Spleen (tissue), 11 donors: ENCODE results near the gene ZNF784. TPM values are rescaled to one million over a fixed set of nuclear protein-coding genes. Genes with fewer than 3 reads are reported as not detected.

Experiments used
- DNase-seq: peaks from one replicate; pipeline ENCODE4 v3.0.0-alpha.2; 2020
- H3K27ac ChIP-seq, 8 donors: fragments of 200-600 bp; sonication (generic) in 7 of 8; 1 replicate in 4 of 8; 2 replicates in 4 of 8; pipeline versions ENCODE4 v1.5.0 to v1.8.0; 2016 to 2021; ENCODE audit warnings: inconsistent platforms in 4 of 8, mild to moderate bottlenecking in 4 of 8, moderate library complexity in 1 of 8
- H3K27me3 ChIP-seq, 7 donors: fragments of 200-600 bp; sonication (generic) in 6 of 7; replicated peaks in 1 of 7; 1 replicate in 4 of 7; 2 replicates in 3 of 7; pipeline versions ENCODE4 v1.5.0 to v1.8.0; 2016 to 2021; ENCODE audit warnings: inconsistent platforms in 3 of 7, mild to moderate bottlenecking in 1 of 7
- H3K36me3 ChIP-seq, 6 donors: fragments of 200-600 bp; sonication (generic) in 5 of 6; 1 replicate in 4 of 6; 2 replicates in 2 of 6; pipeline versions ENCODE4 v1.5.0 to v1.8.0; 2016 to 2021; ENCODE audit warnings: inconsistent platforms in 2 of 6
- H3K4me1 ChIP-seq, 6 donors: fragments of 200-600 bp; sonication (generic) in 5 of 6; 1 replicate in 3 of 6; 2 replicates in 3 of 6; pipeline versions ENCODE4 v1.5.0 to v1.8.0; 2016 to 2021; ENCODE audit warnings: inconsistent platforms in 3 of 6
- H3K4me3 ChIP-seq, 8 donors: fragments of 200-600 bp; sonication (generic) in 7 of 8; 1 replicate in 4 of 8; 2 replicates in 4 of 8; pipeline versions ENCODE4 v1.5.0 to v1.8.0; 2016 to 2021; ENCODE audit warnings: inconsistent platforms in 4 of 8, mild to moderate bottlenecking in 4 of 8, moderate library complexity in 2 of 8
- H3K9me3 ChIP-seq, 8 donors: fragments of 200-600 bp; sonication (generic) in 7 of 8; 1 replicate in 4 of 8; 2 replicates in 4 of 8; pipeline versions ENCODE4 v1.5.0 to v1.8.0; 2016 to 2021; ENCODE audit warnings: inconsistent platforms in 4 of 8
- POLR2A ChIP-seq, 3 donors: fragments of 450-650 bp; IDR thresholded peaks; one replicate each; pipeline ENCODE4 v1.5.1; 2017; ENCODE audit warnings: antibody characterized with exemption in 3 of 3, mild to moderate bottlenecking in 1 of 3
- POLR2AphosphoS5 ChIP-seq, 3 donors: sonication (generic); formaldehyde crosslinking; IDR thresholded peaks; one replicate each; pipeline ENCODE4 v1.5.1; 2017; ENCODE audit warnings: antibody characterized with exemption in 3 of 3
- WGBS, 5 donors: extraction: QIAGEN DNeasy Blood & Tissue Kit in 3 of 5; methylation state at CpG; one replicate each; pipeline versions ENCODE4 v1.1.5 to v1.1.7; 2013 to 2018; 5-methylcytosine and 5-hydroxymethylcytosine counted together
- intact Hi-C: fragments of 100-400 bp; cut with DNase I; formaldehyde crosslinking; loops from one replicate; pipeline ENCODE4 v1.15.0; 2023; ENCODE audit warnings: low total_unique reads
- polyA plus RNA-seq, 3 donors: library from polyadenylated mRNA; stranded (reverse); fragments of 200-250 nt; gene quantifications; one replicate each; pipeline ENCODE4 v1.2.1, GENCODE V29; 2013
- total RNA-seq, 7 donors: library from RNA; depleted of rRNA in 3 of 7; stranded (reverse); fragments of >200 nt in 3 of 7; fragmentation: NEBNext Ultra II Directional in 4 of 7; extraction: Animal tissue kit (Norgen Biotek cat#: 25700) in 4 of 7; gene quantifications; one replicate each; pipeline versions ENCODE4 v1.1.0 to v1.2.1, GENCODE V29; 2016 to 2021
- TF ChIP-seq, protein P1 (sequence below), 11 experiments: fragments of 200-600 bp in 7 of 11; fragments of 450-650 bp in 4 of 11; sonication (generic) in 4 of 11; IDR thresholded peaks in 8 of 11; conservative IDR thresholded peaks in 3 of 11; 1 replicate in 7 of 11; 2 replicates in 4 of 11; pipeline versions ENCODE4 v1.4.0 to v1.8.0; 2016 to 2021; ENCODE audit warnings: antibody characterized with exemption in 11 of 11, inconsistent platforms in 4 of 11, mild to moderate bottlenecking in 1 of 11
- donor health status: healthy with polysubstance abuse.
- donor health status: DM: no; HTN: no; CAD: no; lungs with moderate emphysema.
- donor health status: DM: no; HTN: no; CAD: no.
- donor health status: Bipolar disorder and iron deficiency.
- donor health status: healthy.
- donor health status: DM: no; HTN: no; CAD: no.
- donor health status: DM: yes; HTN: yes; CAD: no.

The ZNF784 gene
- total and polyA plus RNA-seq, 10 donors: 3.3 to 10.0 (median 6.7) TPM

DNA sequence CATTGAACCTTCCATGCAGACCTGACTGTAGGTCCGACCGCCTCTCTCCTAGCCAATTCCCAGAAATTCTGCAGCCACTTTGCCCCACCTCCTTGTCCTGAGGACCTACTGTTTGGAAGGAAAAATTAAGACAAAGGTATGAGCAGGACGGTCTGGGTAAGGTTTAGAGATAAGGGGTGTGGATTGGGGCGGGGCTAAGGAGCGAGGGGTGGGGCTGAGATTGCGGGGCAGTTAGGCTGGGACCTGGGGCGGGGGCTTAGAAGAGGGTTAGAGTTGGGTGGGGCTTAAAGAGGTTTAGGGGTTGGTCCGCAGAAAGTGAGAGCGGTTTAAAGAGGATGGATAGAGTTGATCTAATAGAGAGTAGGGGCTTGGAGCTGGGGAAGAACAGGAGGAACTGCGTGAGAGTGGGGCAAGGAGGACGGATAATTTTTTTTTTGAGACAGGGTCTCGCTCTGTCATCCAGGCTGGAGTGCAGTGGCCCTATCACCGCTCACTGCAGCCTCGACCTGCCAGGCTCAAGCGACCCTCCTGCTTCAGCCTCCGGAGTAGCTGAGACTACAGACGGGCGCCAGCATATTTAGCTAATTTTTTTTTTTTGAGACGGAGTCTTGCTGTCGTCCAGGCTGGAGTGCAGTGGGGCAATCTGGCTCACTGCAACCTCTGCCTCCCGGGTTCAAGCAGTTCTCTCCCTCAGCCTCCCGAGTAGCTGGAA, 20.6 kb downstream of the ZNF784 start:
- intact Hi-C loops: no loop called here
- DNase-seq: no peak
- Histone ChIP-seq H3K9me3 (no peaks in the 10 kb centered on the region), H3K36me3 (peaks cover 0 to 28% (median 5%) of the 10 kb centered on the region in 6 donors), H3K27ac (peak overlapping the region; percentile 73 to 99 (median 96)), H3K4me1 (peaks cover 15 to 82% (median 58%) of the 10 kb centered on the region in 6 donors), H3K27me3 (no peaks in the 10 kb centered on the region), H3K4me3 (peak overlapping the region in 4 of 8 donors; percentile 68 to 97 (median 86))
- WGBS, 5 donors: 81 to 88% (median 85%) methylated on average over 22 of the region's 22 CpGs
- TF ChIP-seq POLR2A (IDR thresholded peaks at IDR 0.05) (no peak), POLR2AphosphoS5 (IDR thresholded peaks at IDR 0.05) (no peak)
- TF ChIP-seq, protein P1, sequence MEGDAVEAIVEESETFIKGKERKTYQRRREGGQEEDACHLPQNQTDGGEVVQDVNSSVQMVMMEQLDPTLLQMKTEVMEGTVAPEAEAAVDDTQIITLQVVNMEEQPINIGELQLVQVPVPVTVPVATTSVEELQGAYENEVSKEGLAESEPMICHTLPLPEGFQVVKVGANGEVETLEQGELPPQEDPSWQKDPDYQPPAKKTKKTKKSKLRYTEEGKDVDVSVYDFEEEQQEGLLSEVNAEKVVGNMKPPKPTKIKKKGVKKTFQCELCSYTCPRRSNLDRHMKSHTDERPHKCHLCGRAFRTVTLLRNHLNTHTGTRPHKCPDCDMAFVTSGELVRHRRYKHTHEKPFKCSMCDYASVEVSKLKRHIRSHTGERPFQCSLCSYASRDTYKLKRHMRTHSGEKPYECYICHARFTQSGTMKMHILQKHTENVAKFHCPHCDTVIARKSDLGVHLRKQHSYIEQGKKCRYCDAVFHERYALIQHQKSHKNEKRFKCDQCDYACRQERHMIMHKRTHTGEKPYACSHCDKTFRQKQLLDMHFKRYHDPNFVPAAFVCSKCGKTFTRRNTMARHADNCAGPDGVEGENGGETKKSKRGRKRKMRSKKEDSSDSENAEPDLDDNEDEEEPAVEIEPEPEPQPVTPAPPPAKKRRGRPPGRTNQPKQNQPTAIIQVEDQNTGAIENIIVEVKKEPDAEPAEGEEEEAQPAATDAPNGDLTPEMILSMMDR (IDR thresholded peaks at IDR 0.05 in 8 of 11, conservative IDR thresholded peaks at IDR 0.05 in 3 of 11): no peak

- Histone ChIP-seq H3K27me3 (no peaks in the 10 kb centered on the region), H3K36me3 (peaks cover 0 to 25% (median 5%) of the 10 kb centered on the region in 6 donors), H3K9me3 (no peaks in the 10 kb centered on the region), H3K27ac (peak overlapping the region in 2 of 8 donors; percentile 97 to 98), H3K4me1 (peaks cover 15 to 82% (median 61%) of the 10 kb centered on the region in 6 donors), H3K4me3 (no peak overlapping the region)
- DNase-seq: peak; percentile 77
- 92 to 97% (median 93%) methylated on average over 21 of the region's 21 CpGs for WGBS, 5 donors
- TF ChIP-seq POLR2A (IDR thresholded peaks at IDR 0.05): no peak
- TF ChIP-seq POLR2AphosphoS5 (IDR thresholded peaks at IDR 0.05): no peak
- TF ChIP-seq, protein P1 (IDR thresholded peaks at IDR 0.05 in 8 of 11, conservative IDR thresholded peaks at IDR 0.05 in 3 of 11): no peak
- intact Hi-C loops: no loop called here
Observed at GRCh38 chr19:55603115-55603514, 21.3 kb downstream of the ZNF784 start.

- H3K27me3 ChIP-seq: no peaks in the 10 kb centered on the region
- intact Hi-C loops: no loop called here
- no peaks in the 10 kb centered on the region for H3K9me3 ChIP-seq
- peaks cover 0 to 25% (median 5%) of the 10 kb centered on the region in 6 donors for H3K36me3 ChIP-seq
- TF ChIP-seq POLR2AphosphoS5 (IDR thresholded peaks at IDR 0.05) (no peak), POLR2A (IDR thresholded peaks at IDR 0.05) (no peak)
- TF ChIP-seq, protein P1 (IDR thresholded peaks at IDR 0.05 in 8 of 11, conservative IDR thresholded peaks at IDR 0.05 in 3 of 11): no peak
- DNase-seq: peak; percentile 87
- H3K4me1 ChIP-seq: peaks cover 15 to 77% (median 57%) of the 10 kb centered on the region in 6 donors
- 95 to 97% (median 95%) methylated on average over 54 to 60 of the region's 60 CpGs for WGBS, 5 donors
- peak overlapping the region in 2 of 8 donors; percentile 98 for H3K27ac ChIP-seq
- H3K4me3 ChIP-seq: peak overlapping the region in 1 of 8 donors; percentile 5
Observed at GRCh38 chr19:55602104-55603001, 22.0 kb downstream of the ZNF784 start.
